ENCODE measurements around the gene PRKN.
"Not testable (repeated sequence)": the region's sequence is repeated elsewhere in the genome, so short reads cannot be mapped to it uniquely, and the experiment has no call there.

The PRKN gene

GRCh38 chr6:161882196-161882765, 845.3 kb downstream of the PRKN start:
- DNase-seq = no peak

DNA sequence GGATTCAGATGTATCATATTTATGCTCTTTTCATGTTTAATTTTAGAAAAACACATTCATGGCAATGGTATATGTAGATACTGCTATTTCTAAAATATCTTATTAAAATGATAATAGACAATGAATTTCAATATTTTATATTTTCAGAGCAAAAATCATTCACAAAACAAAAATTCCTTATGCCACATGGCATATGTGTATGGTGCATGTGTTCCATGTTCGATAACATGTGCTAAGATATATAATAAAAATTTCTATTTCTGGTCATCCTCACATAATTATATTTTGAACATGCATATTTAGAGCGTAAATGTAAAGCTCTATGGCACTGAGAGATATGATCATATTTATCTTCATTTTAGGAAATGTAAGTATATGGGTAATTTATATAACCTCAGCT, 847.5 kb downstream of the PRKN start:
- DNase-seq = no peak

DNA sequence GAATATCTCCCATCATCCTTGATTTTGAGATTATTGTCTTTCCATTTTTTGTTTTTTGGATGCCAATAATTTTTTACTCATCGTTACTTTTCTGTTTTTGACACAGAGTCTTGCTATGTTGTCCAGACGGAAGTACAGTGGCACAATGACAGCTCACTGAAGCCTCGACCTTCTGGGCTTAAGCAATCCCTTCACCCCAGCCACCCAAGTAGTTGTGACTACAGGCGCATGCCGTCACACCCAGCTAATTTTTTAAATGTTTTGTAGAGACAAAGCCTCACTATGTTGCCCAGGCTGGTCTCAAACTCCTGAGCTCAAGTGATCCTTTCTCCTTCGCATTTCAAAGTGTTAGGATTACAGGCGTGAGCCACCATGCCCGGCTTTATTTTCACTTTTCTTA, 851.3 kb downstream of the PRKN start:
- no peak for DNase-seq

GRCh38 chr6:161870236-161870901, 857.2 kb downstream of the PRKN start:
- no peak for DNase-seq

DNA sequence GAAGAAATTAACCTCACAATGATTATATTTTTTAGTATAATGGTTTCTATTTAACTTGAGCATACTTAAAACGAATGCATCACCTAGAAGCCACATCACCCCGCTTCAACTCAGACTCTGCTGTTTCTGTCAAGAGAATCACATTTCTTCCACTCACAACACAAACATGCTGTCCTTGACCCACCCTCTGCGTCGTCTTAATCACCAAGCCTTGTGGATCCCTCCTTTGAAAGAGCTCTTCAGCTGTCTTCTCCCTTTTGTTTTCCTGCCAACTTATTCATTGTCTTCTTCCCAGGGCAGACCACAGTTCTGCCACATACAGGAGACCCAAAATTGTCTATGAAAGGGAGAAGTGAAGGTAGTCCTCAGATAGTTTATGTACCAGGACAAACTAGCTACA, 858.1 kb downstream of the PRKN start:
- DNase-seq = no peak

- no peak for DNase-seq
Observed at GRCh38 chr6:161866570-161866969, 861.0 kb downstream of the PRKN start.

DNA sequence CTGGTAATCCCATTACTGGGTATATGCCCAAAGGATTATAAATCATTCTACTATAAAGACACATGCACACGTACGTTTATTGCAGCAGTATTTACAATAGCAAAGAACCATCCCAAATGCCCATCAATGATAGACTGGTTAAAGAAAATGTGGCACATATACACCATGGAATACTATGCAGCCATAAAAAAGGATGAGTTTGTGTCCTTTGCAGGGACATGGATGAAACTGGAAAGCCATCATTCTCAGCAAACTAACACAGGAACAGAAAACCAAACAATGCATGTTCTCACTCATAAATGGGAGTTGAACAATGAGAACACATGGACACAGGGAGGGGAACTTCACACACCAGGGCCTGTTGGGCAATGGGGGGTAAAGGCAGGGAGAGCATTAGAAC, 866.5 kb downstream of the PRKN start:
- not testable (repeated sequence) for DNase-seq

DNA sequence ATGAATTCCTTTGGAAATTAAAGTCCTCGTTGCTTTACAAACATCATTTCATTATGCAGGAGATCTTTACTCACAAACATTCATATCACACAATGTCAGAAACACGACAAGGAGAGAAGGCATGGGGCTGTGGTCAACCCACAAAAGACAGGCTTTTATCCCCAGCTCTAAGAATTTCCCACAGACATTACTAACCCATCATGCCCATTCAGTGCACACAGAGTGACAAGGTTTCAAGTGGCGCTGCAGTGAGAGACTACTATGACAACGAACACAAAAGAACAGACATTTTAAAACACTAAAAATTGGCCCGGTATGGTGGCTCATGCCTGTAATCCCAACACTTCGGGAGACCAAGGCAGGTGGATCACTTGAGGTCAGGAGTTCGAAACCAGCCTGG, 873.9 kb downstream of the PRKN start:
- no peak for DNase-seq

- not testable (repeated sequence) for DNase-seq
Observed at GRCh38 chr6:161851486-161851885, 876.1 kb downstream of the PRKN start.

GRCh38 chr6:161850562-161850961, 877.0 kb downstream of the PRKN start:
- DNase-seq = no peak

GRCh38 chr6:161847628-161848027, 879.9 kb downstream of the PRKN start:
- no peak for DNase-seq

GRCh38 chr6:161844804-161845203, 882.8 kb downstream of the PRKN start:
- no peak for DNase-seq

DNA sequence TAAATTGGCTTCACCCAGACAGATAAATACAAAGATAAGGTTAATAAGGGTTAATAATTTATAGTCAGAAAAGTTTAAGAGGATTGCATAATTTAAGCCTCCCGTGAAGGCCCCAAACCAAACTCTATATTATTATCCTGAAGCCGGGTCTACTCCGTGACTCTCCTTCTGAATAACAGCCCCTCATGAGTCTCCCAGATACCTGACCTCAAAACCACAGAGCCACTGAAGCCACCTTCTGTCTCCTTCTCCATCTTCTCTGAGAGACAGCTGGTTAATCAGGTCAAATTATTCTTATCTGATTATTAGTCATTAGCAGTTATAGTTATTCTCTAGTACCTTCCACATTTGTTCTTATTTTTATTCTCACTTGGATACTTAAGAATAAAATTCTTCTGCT, 884.5 kb downstream of the PRKN start:
- no peak for DNase-seq

- no peak for DNase-seq
Observed at GRCh38 chr6:161840380-161840779, 887.2 kb downstream of the PRKN start.

- DNase-seq = no peak
Observed at GRCh38 chr6:161838306-161839035, 889.1 kb downstream of the PRKN start.

DNA sequence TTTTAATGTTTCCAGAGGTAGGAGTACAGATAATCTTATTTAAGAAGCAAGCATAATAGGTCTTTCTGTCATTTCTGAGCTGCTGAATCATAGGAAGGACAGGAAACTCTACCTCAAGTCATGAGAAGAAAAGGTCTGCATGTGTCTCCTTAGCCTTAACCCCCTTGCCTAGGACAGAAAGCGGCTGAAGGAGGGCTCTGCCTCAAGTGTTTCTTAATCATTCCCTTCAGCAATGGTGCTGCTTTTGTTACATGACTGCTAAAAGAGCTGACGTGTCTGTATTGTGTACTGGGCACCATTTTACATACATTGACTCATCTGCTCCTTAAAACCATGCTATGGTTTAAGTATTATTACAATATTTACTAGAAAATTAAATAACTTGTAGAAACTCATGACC, 889.7 kb downstream of the PRKN start:
- DNase-seq = no peak

- DNase-seq = no peak
Observed at GRCh38 chr6:161837449-161837735, 890.2 kb downstream of the PRKN start.

GRCh38 chr6:161836643-161837448, 890.7 kb downstream of the PRKN start:
- no peak for DNase-seq

DNA sequence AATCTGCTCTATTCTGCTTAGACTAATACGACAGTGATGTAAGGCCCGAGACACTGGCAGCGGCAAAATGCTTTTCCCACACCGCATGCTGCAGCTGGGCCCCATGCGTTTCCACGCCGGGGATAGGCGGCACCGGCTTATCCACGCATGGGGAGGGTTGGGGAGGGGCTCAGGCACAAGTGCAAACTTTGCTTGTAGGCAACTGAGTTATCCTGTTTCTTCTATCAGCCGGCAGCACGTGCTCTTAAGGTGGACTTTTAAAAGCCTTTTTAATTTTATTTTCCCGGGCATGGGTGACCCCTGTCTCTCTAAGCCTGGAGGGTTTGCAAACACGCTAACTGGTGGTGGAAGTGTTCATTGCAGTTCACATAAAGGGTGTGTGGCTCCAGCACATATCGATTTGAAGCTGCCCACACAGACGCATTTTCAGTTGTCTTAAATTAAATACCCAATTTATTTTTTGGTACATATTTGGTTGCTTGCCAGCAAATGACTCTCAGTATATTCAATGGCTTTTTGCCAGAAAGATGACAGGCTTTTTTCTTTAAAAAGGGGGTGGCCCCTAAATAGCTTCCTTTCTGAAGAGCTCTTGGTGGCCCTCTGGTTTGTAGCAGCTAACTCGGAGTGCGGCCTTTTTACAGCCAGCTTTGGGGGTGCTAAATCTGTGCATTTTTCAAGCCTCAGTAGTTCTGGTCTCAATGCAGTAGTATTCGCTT, 891.9 kb downstream of the PRKN start:
- no peak for DNase-seq

- no peak for DNase-seq
Observed at GRCh38 chr6:161834426-161834825, 893.1 kb downstream of the PRKN start.

DNA sequence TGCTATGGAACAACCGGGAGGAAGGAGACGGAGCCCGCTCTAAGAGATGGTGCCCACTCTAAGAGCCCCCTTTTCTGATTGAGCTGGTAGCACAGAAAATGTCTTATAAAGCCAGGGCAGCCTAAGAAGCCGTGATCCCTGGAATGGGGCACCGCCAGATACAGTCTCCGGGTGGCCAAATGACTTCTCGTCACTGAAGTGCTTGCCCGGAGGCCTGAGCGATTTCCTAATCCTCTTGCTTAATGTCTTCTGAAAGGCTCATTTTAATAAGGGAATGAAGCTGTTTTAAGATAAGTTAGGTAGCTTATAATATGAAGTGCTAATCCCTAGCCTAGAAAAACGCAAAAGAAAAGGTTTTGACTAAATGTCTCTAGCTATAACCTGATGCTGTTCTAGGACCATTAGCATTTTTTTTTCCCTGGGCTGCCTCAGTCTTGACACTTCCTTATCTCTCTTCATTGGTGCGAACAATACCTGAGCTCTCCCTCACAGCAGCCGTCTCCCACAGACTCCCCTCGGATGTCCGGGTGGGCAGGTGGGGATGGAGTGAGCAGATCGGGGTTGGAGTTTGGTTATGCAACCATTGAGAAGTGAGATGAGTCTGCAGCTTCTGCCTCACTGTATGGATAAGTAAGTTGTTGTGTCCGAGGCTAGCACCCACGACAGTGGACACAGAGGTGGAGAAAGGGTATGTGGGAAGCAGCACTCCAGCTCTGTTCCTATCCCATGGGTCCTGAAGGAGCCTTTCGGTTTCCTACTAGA, 894.3 kb downstream of the PRKN start:
- DNase-seq = no peak

DNA sequence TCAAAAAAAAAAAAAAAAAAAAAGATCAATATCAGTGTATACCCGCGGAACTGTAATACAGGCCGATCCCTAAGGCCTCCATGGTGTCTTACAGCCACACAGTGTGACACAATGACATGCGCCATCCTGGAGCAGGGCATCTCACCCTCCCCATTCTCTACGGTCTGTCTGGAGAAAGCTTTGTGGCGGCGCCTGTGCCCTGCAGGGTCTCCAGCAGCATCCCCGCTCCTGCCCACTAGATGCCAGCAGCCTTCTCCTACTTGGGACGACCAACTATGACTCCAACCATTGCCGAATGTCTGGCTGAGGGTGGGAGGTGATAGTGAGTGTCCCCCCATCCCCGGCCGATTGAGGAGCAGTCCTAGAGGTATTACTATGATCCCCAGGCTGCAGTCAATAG, 894.9 kb downstream of the PRKN start:
- DNase-seq = no peak
